SJCRH30 (cell line): ENCODE results near the gene VARS2. TPM values are rescaled to one million over a fixed set of nuclear protein-coding genes. Genes with fewer than 3 reads are reported as not detected.
A peak's percentile ranks its signal among the peaks of the same experiment; 100 is the strongest.
"Not testable (repeated sequence)": the region's sequence is repeated elsewhere in the genome, so short reads cannot be mapped to it uniquely, and the experiment has no call there.

Experiments
- DNase-seq, 2 experiments: peaks; one replicate each; pipeline ENCODE4 v3.0.0-alpha.2; 2015 to 2020
- H3K27ac ChIP-seq: fragments of 250-450 bp; sonication (Bioruptor Pico); 2 replicates; pipeline ENCODE4 v1.5.1; 2020; ENCODE audit warnings: mild to moderate bottlenecking, moderate library complexity
- H3K27me3 ChIP-seq: fragments of 250-450 bp; sonication (Bioruptor Pico); 2 replicates; pipeline ENCODE4 v1.5.1; 2020; ENCODE audit warnings: mild to moderate bottlenecking, moderate library complexity
- H3K36me3 ChIP-seq: fragments of 250-450 bp; sonication (Bioruptor Pico); 2 replicates; pipeline ENCODE4 v1.5.1; 2020; ENCODE audit warnings: mild to moderate bottlenecking, moderate library complexity
- H3K4me1 ChIP-seq: fragments of 250-450 bp; sonication (Bioruptor Pico); 2 replicates; pipeline ENCODE4 v1.5.1; 2020; ENCODE audit warnings: mild to moderate bottlenecking, moderate library complexity
- H3K4me3 ChIP-seq: fragments of 250-450 bp; sonication (Bioruptor Pico); 2 replicates; pipeline ENCODE4 v1.5.1; 2020; ENCODE audit warnings: mild to moderate bottlenecking, moderate library complexity
- H3K9me3 ChIP-seq: fragments of 250-450 bp; sonication (Bioruptor Pico); replicated peaks from 2 replicates; pipeline ENCODE4 v1.5.1; 2020; ENCODE audit warnings: mild to moderate bottlenecking, moderate library complexity
- total RNA-seq: library from RNA; depleted of rRNA; stranded (reverse); fragments of >200 nt; shearing (Covaris generic); gene quantifications from 2 replicates; pipeline ENCODE4 v1.2.3, GENCODE V29; 2014

VARS2 gene
- total RNA-seq, 1 experiment from 2014 or later, result 21.3 TPM

DNA sequence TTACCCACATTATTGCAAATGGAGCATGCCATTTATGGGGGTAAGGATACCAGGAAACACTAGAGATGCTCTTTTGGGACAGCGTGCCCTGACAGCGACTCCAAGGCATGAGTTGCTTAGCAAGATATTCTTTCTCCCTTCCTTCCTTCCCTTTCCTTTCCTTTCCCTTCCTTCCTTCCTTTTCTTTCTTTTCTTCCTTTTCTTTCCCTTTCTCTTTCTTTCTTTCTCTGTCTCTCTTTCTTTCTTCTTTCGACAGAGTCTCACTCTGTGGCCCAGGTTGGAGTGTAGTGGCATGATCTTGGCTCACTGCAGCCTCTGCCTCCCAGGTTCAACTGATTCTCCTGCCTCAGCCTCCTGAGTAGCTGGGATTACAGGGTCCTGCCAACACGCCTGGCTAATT lies 30.0 kb downstream of the VARS2 start:
- DNase-seq, result no peak
- Histone ChIP-seq H3K4me1 (no peaks in the 10 kb centered on the region; the same call in 1 of the 2 replicates), H3K27me3 (no peaks in the 10 kb centered on the region), H3K9me3 (no peaks in the 10 kb centered on the region), H3K4me3 (no peak overlapping the region), H3K27ac (no peak overlapping the region), H3K36me3 (no peaks in the 10 kb centered on the region)

DNA sequence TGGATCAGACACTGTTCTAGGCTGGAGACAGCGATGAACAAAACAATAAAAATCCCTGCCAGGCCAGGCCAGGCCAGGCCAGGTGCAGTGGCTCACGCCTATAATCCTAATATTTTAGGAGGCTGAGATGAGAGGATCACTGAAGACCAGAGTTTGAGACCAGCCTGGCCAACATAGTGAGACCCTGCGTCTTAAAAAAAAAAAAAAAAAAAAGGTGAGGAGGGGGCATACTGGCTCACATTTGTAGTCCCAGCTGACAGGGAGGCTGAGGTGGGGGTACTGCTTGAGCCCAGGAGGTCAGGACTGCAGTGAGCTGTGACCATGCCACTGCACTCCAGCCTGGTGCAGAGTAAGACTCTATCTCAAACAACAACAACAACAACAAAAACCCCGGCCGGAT lies 31.2 kb downstream of the VARS2 start:
- H3K4me3 ChIP-seq, result no peak overlapping the region
- H3K27ac ChIP-seq, result no peak overlapping the region
- DNase-seq, result no peak
- no peaks in the 10 kb centered on the region for H3K27me3 ChIP-seq
- no peaks in the 10 kb centered on the region for H3K9me3 ChIP-seq
- no peaks in the 10 kb centered on the region; the same call in 1 of the 2 replicates for H3K4me1 ChIP-seq
- H3K36me3 ChIP-seq, result no peaks in the 10 kb centered on the region

DNA sequence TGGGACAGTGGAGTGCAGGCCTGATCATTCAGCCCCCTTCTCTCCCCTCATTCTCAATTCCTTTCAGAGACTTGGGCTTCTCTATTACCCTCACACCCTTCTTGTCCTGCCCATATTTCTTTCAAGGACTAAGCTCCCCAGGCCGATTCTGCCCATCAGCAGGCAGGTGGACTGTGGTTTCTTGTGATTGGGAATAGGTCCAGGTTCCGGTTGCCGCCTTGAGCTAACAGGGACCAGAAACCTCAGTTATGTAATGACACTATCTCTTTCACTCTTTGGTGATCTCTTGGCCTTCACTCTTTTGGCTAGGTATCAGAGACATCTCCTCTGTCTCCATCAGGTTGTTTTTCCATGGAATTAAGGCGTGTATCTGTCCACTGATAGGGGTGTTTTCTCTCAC lies 33.2 kb downstream of the VARS2 start:
- no peak for DNase-seq
- Histone ChIP-seq H3K36me3 (no peaks in the 10 kb centered on the region), H3K4me1 (no peaks in the 10 kb centered on the region; the same call in 1 of the 2 replicates), H3K27me3 (no peaks in the 10 kb centered on the region), H3K9me3 (no peaks in the 10 kb centered on the region), H3K27ac (no peak overlapping the region), H3K4me3 (no peak overlapping the region)

DNA sequence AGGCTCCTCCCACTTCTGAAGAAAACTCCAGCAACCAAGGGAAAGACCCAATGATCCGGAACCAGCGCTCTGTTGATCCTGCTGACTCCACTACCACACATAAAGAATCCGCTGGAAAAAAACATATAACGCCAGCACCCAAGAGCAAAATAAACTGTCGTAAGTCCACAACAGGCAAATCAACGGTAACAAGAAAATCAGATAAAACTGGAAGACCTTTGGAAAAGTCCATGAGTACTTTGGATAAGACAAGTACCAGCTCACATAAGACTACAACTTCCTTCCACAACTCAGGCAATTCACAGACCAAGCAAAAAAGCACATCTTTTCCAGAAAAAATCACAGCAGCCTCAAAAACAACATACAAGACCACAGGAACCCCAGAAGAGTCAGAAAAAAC lies 34.8 kb downstream of the VARS2 start:
- Histone ChIP-seq H3K36me3 (no peaks in the 10 kb centered on the region), H3K27me3 (no peaks in the 10 kb centered on the region), H3K4me3 (no peak overlapping the region), H3K4me1 (no peaks in the 10 kb centered on the region), H3K9me3 (no peaks in the 10 kb centered on the region), H3K27ac (no peak overlapping the region)
- DNase-seq, result no peak

DNA sequence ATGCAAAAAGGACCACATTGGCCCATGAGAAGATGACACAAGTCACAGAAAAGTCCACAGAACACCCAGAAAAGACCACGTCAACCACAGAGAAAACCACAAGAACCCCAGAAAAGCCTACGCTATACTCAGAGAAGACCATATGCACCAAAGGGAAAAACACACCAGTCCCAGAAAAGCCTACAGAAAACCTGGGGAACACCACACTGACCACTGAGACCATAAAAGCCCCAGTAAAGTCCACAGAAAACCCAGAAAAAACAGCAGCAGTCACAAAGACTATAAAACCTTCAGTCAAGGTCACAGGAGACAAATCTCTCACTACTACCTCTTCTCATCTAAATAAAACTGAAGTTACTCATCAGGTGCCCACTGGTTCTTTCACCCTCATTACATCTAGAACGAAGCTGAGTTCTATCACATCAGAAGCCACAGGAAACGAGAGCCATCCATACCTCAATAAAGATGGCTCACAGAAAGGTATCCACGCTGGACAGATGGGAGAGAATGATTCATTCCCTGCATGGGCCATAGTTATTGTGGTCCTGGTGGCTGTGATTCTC lies 38.0 kb downstream of the VARS2 start:
- H3K9me3 ChIP-seq, result no peaks in the 10 kb centered on the region
- no peak overlapping the region for H3K4me3 ChIP-seq
- no peaks in the 10 kb centered on the region for H3K36me3 ChIP-seq
- peaks cover 5% of the 10 kb centered on the region for H3K4me1 ChIP-seq
- no peak overlapping the region for H3K27ac ChIP-seq
- peaks cover 4% of the 10 kb centered on the region; the same call in 1 of the 2 replicates for H3K27me3 ChIP-seq
- DNase-seq, result no peak

DNA sequence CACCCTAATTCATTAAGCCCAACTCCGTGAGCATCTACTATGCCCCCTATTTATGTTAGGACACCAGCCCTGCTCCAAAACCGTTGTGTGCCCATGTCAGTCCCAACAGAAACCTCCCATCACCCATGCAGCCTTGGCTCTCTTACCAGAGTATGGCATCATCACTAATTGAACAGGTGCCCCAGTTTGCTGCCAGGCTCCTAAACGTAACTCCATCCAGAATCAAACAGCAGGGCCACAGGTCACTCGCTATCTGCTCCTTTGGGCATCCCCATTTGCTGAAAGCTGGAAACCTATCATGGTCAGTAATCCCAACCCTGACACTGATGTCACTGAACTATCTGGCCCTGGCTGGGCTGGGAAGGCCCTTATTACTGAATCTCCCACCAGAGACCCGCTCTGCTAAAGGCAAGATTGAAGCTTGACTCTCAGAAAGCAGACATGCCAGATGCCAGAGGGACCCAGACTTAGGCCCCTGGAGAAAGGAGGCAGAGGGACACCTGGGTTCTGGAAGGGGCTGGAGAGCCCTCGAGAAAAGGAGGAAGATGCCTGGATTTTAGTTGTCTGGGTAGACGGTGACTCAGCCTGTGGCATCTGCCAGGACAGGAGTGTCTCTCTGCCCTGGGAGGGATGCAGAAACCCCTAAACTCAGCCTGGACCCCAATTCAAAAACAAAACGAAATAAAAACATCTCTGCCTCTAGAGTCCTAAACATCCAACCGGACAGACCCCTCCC lies 40.8 kb downstream of the VARS2 start:
- H3K27me3 ChIP-seq, result peaks cover 4% of the 10 kb centered on the region; the same call in 1 of the 2 replicates
- H3K36me3 ChIP-seq, result no peaks in the 10 kb centered on the region
- no peaks in the 10 kb centered on the region for H3K9me3 ChIP-seq
- H3K4me1 ChIP-seq, result peaks cover 5% of the 10 kb centered on the region
- no peak overlapping the region for H3K27ac ChIP-seq
- peak in 1 of 2 experiments; percentile 6 for DNase-seq
- peak overlapping the region; percentile 56 for H3K4me3 ChIP-seq

DNA sequence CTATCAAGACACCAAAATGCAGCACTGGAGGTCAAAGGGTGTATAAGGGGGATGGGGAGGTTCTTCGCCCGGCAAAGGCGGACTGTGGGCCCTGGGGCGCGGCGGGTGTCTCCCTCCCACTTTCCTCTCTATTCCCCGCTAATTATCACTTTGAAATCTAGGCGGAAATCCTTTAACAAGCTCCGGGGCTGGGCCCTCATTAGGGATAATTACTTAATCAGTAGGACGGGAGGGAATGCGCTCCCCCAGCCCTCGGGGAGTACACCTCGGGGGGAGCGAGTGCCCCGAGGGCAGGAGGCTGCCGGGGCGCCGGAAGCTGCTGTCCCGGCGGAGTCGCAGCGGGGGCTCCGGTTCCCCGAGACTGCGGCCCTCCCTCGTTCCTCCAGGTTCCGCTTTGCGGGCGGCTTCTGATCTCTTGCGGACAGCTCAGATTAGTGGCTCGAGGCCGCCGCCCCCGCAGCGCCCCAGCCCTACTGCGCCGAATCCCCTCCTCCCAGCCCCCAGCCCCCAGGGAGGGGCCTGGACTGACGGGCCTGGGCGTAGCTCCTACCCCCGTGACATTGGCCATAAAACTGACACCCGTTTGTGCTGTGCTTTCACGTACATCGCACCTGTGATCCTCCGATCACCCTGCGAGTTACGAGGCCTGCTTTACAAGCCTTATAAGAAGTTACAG lies 41.5 kb downstream of the VARS2 start:
- H3K27me3 ChIP-seq, result peaks cover 4% of the 10 kb centered on the region; the same call in 1 of the 2 replicates
- no peaks in the 10 kb centered on the region for H3K9me3 ChIP-seq
- H3K4me1 ChIP-seq, result peaks cover 5% of the 10 kb centered on the region
- peak; percentile 67 to 70 for DNase-seq
- no peak overlapping the region for H3K27ac ChIP-seq
- no peaks in the 10 kb centered on the region for H3K36me3 ChIP-seq
- peak overlapping the region; percentile 56 for H3K4me3 ChIP-seq

DNA sequence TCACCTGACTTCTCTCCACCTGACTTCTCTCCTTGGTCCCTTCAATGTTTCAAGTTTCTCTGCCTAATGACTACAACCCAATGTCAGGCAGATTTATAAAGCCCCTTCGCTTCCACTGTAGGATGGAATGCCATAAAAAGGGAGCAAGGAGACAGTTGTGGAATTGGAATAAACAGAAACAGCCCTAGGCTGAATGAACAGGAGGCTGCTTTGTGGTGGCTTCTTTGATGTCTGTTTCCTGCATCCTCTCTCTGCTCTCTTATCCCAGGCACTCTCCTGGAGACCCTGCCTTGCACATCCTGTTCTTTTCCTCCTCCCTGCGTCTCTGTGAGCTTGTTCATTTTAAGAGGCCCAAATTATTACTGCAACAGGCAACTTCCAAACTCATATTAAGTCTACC lies 43.7 kb downstream of the VARS2 start:
- H3K9me3 ChIP-seq, result no peaks in the 10 kb centered on the region
- peaks cover 5% of the 10 kb centered on the region for H3K4me1 ChIP-seq
- no peak for DNase-seq
- no peaks in the 10 kb centered on the region for H3K36me3 ChIP-seq
- no peak overlapping the region for H3K27ac ChIP-seq
- peaks cover 4% of the 10 kb centered on the region; the same call in 1 of the 2 replicates for H3K27me3 ChIP-seq
- H3K4me3 ChIP-seq, result no peak overlapping the region

DNA sequence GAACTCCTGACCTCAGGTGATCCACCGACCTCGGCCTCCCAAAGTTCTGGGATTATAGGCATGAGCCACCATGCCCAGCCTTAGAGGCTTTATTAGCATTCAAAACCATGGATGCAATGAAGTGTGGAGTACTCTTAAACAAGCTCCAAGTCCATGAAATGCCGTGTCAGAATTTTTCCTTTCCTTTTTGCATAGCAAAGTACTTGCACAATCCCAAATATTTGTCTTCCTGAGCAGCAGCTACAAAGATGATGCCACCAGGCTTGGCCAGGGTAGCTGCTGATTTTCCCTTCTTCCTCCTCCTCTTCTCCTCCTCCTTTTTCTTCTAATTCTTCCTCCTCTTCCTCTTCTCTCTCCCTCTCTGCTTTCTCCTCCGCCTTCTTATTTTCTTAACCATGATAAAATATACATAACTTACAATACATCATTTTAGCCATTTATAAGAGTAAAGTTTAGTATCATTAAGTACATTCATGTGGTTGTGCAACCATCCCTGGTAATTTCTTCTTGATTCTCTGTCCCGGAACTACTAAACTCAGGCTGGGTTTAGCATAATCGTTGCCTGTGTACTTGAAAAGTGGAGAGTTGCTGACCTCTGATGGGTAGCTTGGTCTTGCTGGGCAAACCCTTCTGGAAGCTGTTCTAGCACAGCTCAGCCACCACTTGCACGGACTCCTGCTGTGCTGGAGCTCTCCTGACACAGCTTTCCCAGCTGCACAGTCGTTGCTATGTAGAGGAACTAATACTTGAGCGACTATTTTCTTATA lies 47.1 kb downstream of the VARS2 start:
- DNase-seq, result no peak
- H3K27ac ChIP-seq, result no peak overlapping the region
- no peaks in the 10 kb centered on the region; the same call in 1 of the 2 replicates for H3K27me3 ChIP-seq
- H3K4me1 ChIP-seq, result no peaks in the 10 kb centered on the region
- H3K9me3 ChIP-seq, result no peaks in the 10 kb centered on the region
- no peak overlapping the region for H3K4me3 ChIP-seq
- no peaks in the 10 kb centered on the region for H3K36me3 ChIP-seq

DNA sequence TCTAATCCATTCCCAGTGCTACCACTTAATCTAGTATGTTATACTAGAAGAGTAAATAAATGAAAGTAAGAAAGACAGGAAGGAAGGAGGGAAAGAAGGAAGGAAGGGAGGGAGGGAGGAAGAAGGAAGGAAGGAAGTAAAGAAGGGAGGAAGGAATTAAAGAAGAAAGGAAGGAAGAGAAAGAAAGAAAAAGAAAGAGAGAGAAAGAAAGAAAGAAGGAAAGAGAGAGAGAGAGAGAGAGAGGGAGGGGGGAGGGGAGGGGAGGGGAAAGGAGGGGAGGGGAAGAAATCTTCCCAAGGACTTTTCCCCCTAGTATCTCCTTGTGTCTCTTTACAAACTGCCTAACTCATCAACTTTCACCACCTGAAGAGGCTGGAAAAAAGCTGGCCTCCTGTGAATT lies 48.7 kb downstream of the VARS2 start:
- no peaks in the 10 kb centered on the region for H3K9me3 ChIP-seq
- no peak overlapping the region for H3K27ac ChIP-seq
- no peaks in the 10 kb centered on the region for H3K4me1 ChIP-seq
- H3K27me3 ChIP-seq, result no peaks in the 10 kb centered on the region
- H3K4me3 ChIP-seq, result no peak overlapping the region
- no peaks in the 10 kb centered on the region for H3K36me3 ChIP-seq
- DNase-seq, result no peak

DNA sequence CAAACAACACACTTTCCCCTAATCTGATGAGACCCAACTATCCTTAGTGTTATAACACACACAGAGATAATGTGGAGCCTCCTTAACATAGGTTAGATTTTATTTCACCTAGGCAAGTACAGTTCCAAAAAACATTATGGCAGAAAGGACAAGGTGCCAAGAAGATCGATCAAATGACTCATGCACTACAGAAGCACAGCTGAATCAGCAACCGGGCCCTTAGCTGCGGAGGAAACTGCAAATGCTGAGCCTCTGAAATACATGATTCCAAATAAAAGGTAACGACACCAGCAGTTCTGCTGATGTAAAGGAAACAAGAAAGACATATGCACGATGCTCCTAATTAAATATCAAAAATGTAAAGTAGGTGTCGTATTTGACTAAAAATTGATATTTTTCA lies 49.6 kb downstream of the VARS2 start:
- H3K4me3 ChIP-seq, result no peak overlapping the region
- no peaks in the 10 kb centered on the region for H3K9me3 ChIP-seq
- no peaks in the 10 kb centered on the region for H3K27me3 ChIP-seq
- H3K4me1 ChIP-seq, result no peaks in the 10 kb centered on the region
- DNase-seq, result no peak
- no peaks in the 10 kb centered on the region for H3K36me3 ChIP-seq
- no peak overlapping the region for H3K27ac ChIP-seq

DNA sequence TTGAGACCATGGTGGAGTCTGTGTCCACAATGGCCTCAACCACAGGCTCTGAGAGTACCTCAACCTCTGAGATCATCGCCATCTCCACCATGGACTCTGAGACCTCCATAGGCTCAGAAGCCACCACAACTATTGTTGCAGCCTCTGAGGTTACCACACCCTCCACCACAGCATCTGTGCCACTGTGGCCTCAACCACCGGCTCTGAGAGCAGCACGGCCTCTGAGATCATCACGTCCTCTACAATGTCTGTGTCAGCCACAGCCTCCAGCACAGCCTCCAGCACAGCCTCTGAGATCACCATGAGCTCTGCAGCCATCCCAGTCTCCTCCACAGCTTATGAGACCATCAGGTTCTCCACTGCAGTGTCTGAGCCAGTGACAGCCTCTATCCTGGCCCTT lies 50.0 kb downstream of the VARS2 start:
- DNase-seq, result no peak
- no peaks in the 10 kb centered on the region for H3K4me1 ChIP-seq
- H3K9me3 ChIP-seq, result no peaks in the 10 kb centered on the region

DNA sequence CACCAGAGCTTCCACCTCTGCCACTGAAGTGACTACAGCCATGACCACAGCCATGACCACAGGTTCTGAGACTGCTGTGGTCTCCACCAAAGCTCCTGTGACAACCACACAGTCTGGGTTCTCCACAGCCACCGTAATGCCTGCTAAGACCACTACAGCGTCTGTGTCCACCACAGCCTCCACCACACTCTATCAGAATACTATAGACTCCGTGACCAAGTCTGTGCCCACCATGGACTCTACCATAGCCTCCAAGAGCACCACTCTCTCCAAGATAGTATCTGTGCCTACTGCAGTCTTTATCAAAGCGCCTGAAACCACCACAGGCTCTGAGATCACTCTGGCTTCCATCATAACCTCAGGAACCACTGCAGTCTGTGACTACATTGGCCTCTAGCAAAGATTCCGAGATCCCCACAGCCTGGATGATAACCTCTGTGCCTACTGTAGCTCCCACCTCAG lies 51.1 kb downstream of the VARS2 start:
- no peaks in the 10 kb centered on the region for H3K4me1 ChIP-seq
- no peak overlapping the region for H3K27ac ChIP-seq
- no peak for DNase-seq
- H3K27me3 ChIP-seq, result no peaks in the 10 kb centered on the region
- no peaks in the 10 kb centered on the region for H3K36me3 ChIP-seq
- H3K4me3 ChIP-seq, result no peak overlapping the region
- no peaks in the 10 kb centered on the region for H3K9me3 ChIP-seq

More for the DNA sequence above, 50.0 kb downstream of the VARS2 start:
- H3K4me3 ChIP-seq, result no peak overlapping the region
- no peak overlapping the region for H3K27ac ChIP-seq
- H3K27me3 ChIP-seq, result no peaks in the 10 kb centered on the region
- no peaks in the 10 kb centered on the region for H3K36me3 ChIP-seq

DNA sequence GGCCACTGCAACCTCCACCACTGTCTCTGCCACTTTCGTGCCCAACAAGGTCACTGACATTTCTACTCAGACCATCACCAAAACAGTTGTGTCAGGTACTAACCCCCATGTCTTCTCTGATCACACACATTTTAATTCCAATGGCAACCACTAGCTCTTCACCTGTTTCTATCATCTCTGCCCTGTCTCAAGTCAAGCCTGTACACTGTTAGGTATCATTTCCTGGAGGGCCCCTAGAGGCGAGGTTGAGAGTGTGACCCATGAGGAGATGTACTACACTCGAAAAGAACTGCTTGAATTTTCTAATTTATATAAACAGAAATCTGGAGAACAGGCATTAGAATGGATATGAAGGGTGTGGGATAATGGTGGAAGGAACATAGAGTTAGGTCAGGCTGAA lies 52.1 kb downstream of the VARS2 start:
- Histone ChIP-seq H3K4me1 (no peaks in the 10 kb centered on the region), H3K27ac (no peak overlapping the region), H3K36me3 (no peaks in the 10 kb centered on the region), H3K27me3 (no peaks in the 10 kb centered on the region), H3K9me3 (no peaks in the 10 kb centered on the region), H3K4me3 (no peak overlapping the region)
- DNase-seq, result no peak

DNA sequence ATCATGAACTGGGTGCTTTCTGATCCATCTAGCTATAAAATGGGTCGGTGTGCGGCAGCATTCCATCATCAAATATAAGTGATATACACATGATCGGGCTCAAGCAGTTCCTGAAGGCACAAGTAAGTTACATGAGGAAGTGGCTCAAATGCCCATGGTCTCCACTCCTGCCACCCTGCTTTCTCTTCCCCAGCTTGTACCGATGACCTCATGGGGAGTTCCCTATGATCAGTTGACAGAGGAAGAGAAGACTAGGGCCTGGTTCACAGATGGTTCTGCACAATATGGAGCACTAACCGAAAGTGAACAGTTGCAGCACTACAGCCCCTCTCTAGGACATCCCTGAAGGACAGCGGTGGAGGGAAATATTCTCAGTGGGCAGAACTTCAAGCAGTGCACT lies 55.1 kb downstream of the VARS2 start:
- not testable (repeated sequence) for H3K4me3 ChIP-seq, H3K9me3 ChIP-seq, H3K27ac ChIP-seq, DNase-seq, H3K36me3 ChIP-seq, H3K4me1 ChIP-seq, H3K27me3 ChIP-seq
